Glutamatergic neuron (in vitro differentiated cells): Measurements from ENCODE around the gene PRKAG2. TPM values are rescaled to one million over a fixed set of nuclear protein-coding genes. Genes with fewer than 3 reads are reported as not detected.
"Not testable (repeated sequence)": the region's sequence is repeated elsewhere in the genome, so short reads cannot be mapped to it uniquely, and the experiment has no call there.

Source experiments
- DNase-seq: peaks from one replicate; pipeline ENCODE4 v3.0.0; 2022
- H3K27ac Mint-ChIP-seq: one replicate; pipeline ENCODE4 v1.8.0; 2020; ENCODE audit warnings: mild to moderate bottlenecking, mixed read lengths, inconsistent platforms; ENCODE audit not compliant: unreplicated experiment
- H3K27me3 Mint-ChIP-seq: one replicate; pipeline ENCODE4 v1.8.0; 2020; ENCODE audit warnings: mild to moderate bottlenecking, moderate library complexity, mixed read lengths, inconsistent platforms; ENCODE audit not compliant: unreplicated experiment
- H3K36me3 Mint-ChIP-seq: one replicate; pipeline ENCODE4 v1.8.0; 2020; ENCODE audit warnings: mild to moderate bottlenecking, mixed read lengths, inconsistent platforms; ENCODE audit not compliant: unreplicated experiment
- H3K4me1 Mint-ChIP-seq: one replicate; pipeline ENCODE4 v1.8.0; 2020; ENCODE audit warnings: mild to moderate bottlenecking, low read depth, mixed read lengths, inconsistent platforms; ENCODE audit not compliant: unreplicated experiment
- H3K4me3 Mint-ChIP-seq: one replicate; pipeline ENCODE4 v1.8.0; 2020; ENCODE audit warnings: mild to moderate bottlenecking, mixed read lengths, inconsistent platforms; ENCODE audit not compliant: unreplicated experiment
- H3K9me3 Mint-ChIP-seq: one replicate; pipeline ENCODE4 v1.8.0; 2020; ENCODE audit warnings: mild to moderate bottlenecking, moderate library complexity, mixed read lengths, inconsistent platforms; ENCODE audit not compliant: unreplicated experiment
- CTCF ChIP-seq: fragments of 200-600 bp; sonication (generic); IDR thresholded peaks from one replicate; pipeline ENCODE4 v1.5.0; 2021; ENCODE audit not compliant: partially characterized antibody, unreplicated experiment
- total RNA-seq: library from RNA; stranded (reverse); fragmentation: NEBNext Ultra II Directional; extraction: Animal tissue kit (Norgen Biotek cat#: 25700); gene quantifications from one replicate; pipeline ENCODE4 v1.2.1, GENCODE V29; 2021; ENCODE audit not compliant: unreplicated experiment

PRKAG2 gene
- total RNA-seq, 1 donor from 2014 or later: 24.7 TPM

GRCh38 chr7:151799506-151799905 lies 77.4 kb downstream of the PRKAG2 start:
- Mint-ChIP-seq H3K27me3 (peaks cover 4% of the 10 kb centered on the region), H3K27ac (no peak overlapping the region), H3K9me3 (peaks cover 2% of the 10 kb centered on the region), H3K36me3 (no peaks in the 10 kb centered on the region), H3K4me1 (peaks cover 12% of the 10 kb centered on the region), H3K4me3 (no peak overlapping the region)
- TF ChIP-seq CTCF: no peak
- no peak for DNase-seq

DNA sequence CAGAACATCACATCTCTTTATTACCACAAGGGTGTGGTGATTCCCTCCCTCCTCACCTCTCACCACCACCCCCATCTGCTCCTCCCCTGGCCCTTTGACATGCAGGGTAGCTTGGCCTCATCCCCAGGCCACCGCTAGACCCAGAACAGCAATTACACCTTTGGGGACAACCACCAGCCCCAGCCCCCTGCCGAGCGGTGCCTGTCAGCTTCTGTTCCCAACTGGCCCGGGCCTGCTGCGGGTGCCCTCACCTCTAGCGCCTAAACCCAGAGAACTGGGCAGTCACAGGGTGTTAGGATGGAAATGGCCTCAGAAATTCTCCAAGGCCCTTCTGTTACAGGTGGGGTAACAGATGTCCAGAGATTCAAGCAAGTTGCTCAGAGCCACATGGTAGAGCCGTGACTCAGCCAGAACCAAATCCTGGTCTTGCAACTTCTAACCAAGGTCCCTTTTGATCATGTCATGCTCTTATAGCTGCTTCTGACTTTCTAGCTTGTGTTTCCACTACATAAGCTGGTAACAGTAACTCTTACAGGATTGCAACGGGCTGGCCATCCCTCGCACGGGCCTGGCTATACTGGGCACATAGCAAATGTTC lies 78.0 kb downstream of the PRKAG2 start:
- Mint-ChIP-seq H3K36me3 (no peaks in the 10 kb centered on the region), H3K27me3 (peaks cover 2% of the 10 kb centered on the region), H3K4me3 (no peak overlapping the region), H3K4me1 (peaks cover 13% of the 10 kb centered on the region), H3K27ac (peak overlapping the region; percentile 6), H3K9me3 (peaks cover 4% of the 10 kb centered on the region)
- TF ChIP-seq CTCF: no peak
- DNase-seq: no peak

- not testable (repeated sequence) for DNase-seq, H3K9me3 Mint-ChIP-seq, H3K27me3 Mint-ChIP-seq, H3K27ac Mint-ChIP-seq, H3K36me3 Mint-ChIP-seq, H3K4me3 Mint-ChIP-seq
- peaks cover 17% of the 10 kb centered on the region for H3K4me1 Mint-ChIP-seq
Measured at GRCh38 chr7:151797667-151798307, 79.1 kb downstream of the PRKAG2 start.

- DNase-seq: peak; percentile 8
- peaks cover 6% of the 10 kb centered on the region for H3K9me3 Mint-ChIP-seq
- H3K27ac Mint-ChIP-seq: no peak overlapping the region
- H3K4me3 Mint-ChIP-seq: no peak overlapping the region
- H3K27me3 Mint-ChIP-seq: peaks cover 2% of the 10 kb centered on the region
- no peak for TF ChIP-seq CTCF
- H3K4me1 Mint-ChIP-seq: peaks cover 23% of the 10 kb centered on the region
- H3K36me3 Mint-ChIP-seq: no peaks in the 10 kb centered on the region
Measured at GRCh38 chr7:151796871-151797537, 79.9 kb downstream of the PRKAG2 start.

GRCh38 chr7:151796091-151796870 lies 80.6 kb downstream of the PRKAG2 start:
- Mint-ChIP-seq H3K4me3 (no peak overlapping the region), H3K27me3 (peaks cover 2% of the 10 kb centered on the region), H3K27ac (no peak overlapping the region), H3K36me3 (no peaks in the 10 kb centered on the region), H3K4me1 (peaks cover 30% of the 10 kb centered on the region), H3K9me3 (peaks cover 6% of the 10 kb centered on the region)
- peak; percentile 9 for DNase-seq
- no peak for TF ChIP-seq CTCF
